CD14-positive monocyte (primary cell): ENCODE measurements around the gene ELMOD1. TPM values are rescaled to one million over a fixed set of nuclear protein-coding genes. Genes with fewer than 3 reads are reported as not detected.

Experiments used
- DNase-seq, 3 donors: peaks; one replicate each; pipeline ENCODE4 v3.0.0-alpha.2; 2011 to 2022
- H2AFZ ChIP-seq: 2 replicates; pipeline ENCODE4 v1.6.0; 2012; ENCODE audit warnings: mild to moderate bottlenecking, low read depth, low read length, inconsistent platforms; ENCODE audit not compliant: insufficient read depth, poor library complexity, severe bottlenecking
- H3K27ac ChIP-seq, 2 donors: 1 replicate in 1 of 2; 2 replicates in 1 of 2; pipeline ENCODE4 v1.5.1; 2012 to 2013; ENCODE audit warnings: low read length in 2 of 2, control low read depth in 1 of 2, inconsistent platforms in 1 of 2, low read depth in 1 of 2, mild to moderate bottlenecking in 1 of 2
- H3K27me3 ChIP-seq, 2 donors: one replicate each; pipeline versions ENCODE4 v1.6.0 to v1.6.1; 2011 to 2013; ENCODE audit warnings: low read length in 2 of 2; ENCODE audit not compliant: control insufficient read depth in 2 of 2, insufficient read depth in 2 of 2
- H3K36me3 ChIP-seq, 2 donors: replicated peaks in 1 of 2; 1 replicate in 1 of 2; 2 replicates in 1 of 2; pipeline versions ENCODE4 v1.5.1 to v1.6.1; 2012 to 2013; ENCODE audit warnings: low read length in 2 of 2, control low read depth in 1 of 2, inconsistent platforms in 1 of 2, mild to moderate bottlenecking in 1 of 2; ENCODE audit not compliant: insufficient read depth in 2 of 2, control insufficient read depth in 1 of 2
- H3K4me1 ChIP-seq, 2 donors: 1 replicate in 1 of 2; 2 replicates in 1 of 2; pipeline versions ENCODE4 v1.5.1 to v1.6.1; 2012 to 2013; ENCODE audit warnings: low read length in 2 of 2, control low read depth in 1 of 2, inconsistent platforms in 1 of 2, mild to moderate bottlenecking in 1 of 2, moderate library complexity in 1 of 2; ENCODE audit not compliant: insufficient read depth in 2 of 2, control insufficient read depth in 1 of 2
- H3K4me2 ChIP-seq: replicated peaks from 2 replicates; pipeline ENCODE3; 2012; ENCODE audit warnings: low read length, moderate library complexity, mild to moderate bottlenecking; ENCODE audit not compliant: poor library complexity, severe bottlenecking; ENCODE audit errors: extremely low read depth
- H3K4me3 ChIP-seq, 3 experiments: fragments of 200-600 bp in 1 of 3; sonication (generic) in 1 of 3; replicated peaks in 1 of 3; 1 replicate in 2 of 3; 2 replicates in 1 of 3; pipeline ENCODE4 v1.5.1; 2011 to 2013; ENCODE audit warnings: low read length in 3 of 3, mild to moderate bottlenecking in 3 of 3, control low read depth in 2 of 3, low read depth in 2 of 3, inconsistent platforms in 1 of 3, moderate library complexity in 1 of 3
- H3K79me2 ChIP-seq: 2 replicates; pipeline ENCODE4 v1.6.0; 2012; ENCODE audit warnings: mild to moderate bottlenecking, control low read depth, inconsistent platforms, low read length, moderate library complexity; ENCODE audit not compliant: insufficient read depth
- H3K9ac ChIP-seq: 2 replicates; pipeline ENCODE4 v1.6.0; 2017; ENCODE audit warnings: low read length, mild to moderate bottlenecking; ENCODE audit not compliant: insufficient read depth, poor library complexity, severe bottlenecking
- H3K9me3 ChIP-seq, 2 donors: replicated peaks in 1 of 2; 1 replicate in 1 of 2; 2 replicates in 1 of 2; pipeline versions ENCODE4 v1.5.1 to v1.6.1; 2012 to 2013; ENCODE audit warnings: low read length in 2 of 2, control low read depth in 1 of 2; ENCODE audit not compliant: control insufficient read depth in 1 of 2, insufficient read depth in 1 of 2
- H4K20me1 ChIP-seq: 2 replicates; pipeline ENCODE4 v1.6.0; 2012; ENCODE audit warnings: mild to moderate bottlenecking, low read length, control low read depth, moderate library complexity; ENCODE audit not compliant: insufficient read depth
- H3K27ac Mint-ChIP-seq, 7 donors: one replicate each; pipeline ENCODE4 v1.8.0; 2020; ENCODE audit warnings: mild to moderate bottlenecking in 7 of 7, mixed read lengths in 7 of 7, moderate library complexity in 6 of 7, inconsistent platforms in 2 of 7
- H3K27me3 Mint-ChIP-seq, 3 donors: one replicate each; pipeline ENCODE4 v1.8.0; 2021 to 2022; ENCODE audit warnings: low read depth in 3 of 3, mild to moderate bottlenecking in 3 of 3, mixed read lengths in 3 of 3, moderate library complexity in 3 of 3, inconsistent platforms in 1 of 3
- H3K36me3 Mint-ChIP-seq, 2 donors: one replicate each; pipeline ENCODE4 v1.8.0; 2020; ENCODE audit warnings: mixed read lengths in 2 of 2, inconsistent platforms in 1 of 2, mild to moderate bottlenecking in 1 of 2
- H3K4me1 Mint-ChIP-seq: one replicate; pipeline ENCODE4 v1.8.0; 2020; ENCODE audit warnings: mild to moderate bottlenecking, mixed read lengths
- H3K4me3 Mint-ChIP-seq, 2 donors: one replicate each; pipeline ENCODE4 v1.8.0; 2020; ENCODE audit warnings: mild to moderate bottlenecking in 2 of 2, mixed read lengths in 2 of 2, moderate library complexity in 1 of 2
- H3K9me3 Mint-ChIP-seq, 7 donors: one replicate each; pipeline ENCODE4 v1.8.0; 2020 to 2022; ENCODE audit warnings: mixed read lengths in 7 of 7, mild to moderate bottlenecking in 6 of 7, moderate library complexity in 6 of 7, inconsistent platforms in 2 of 7
- WGBS: methylation state at CpG from one replicate; pipeline ENCODE4 v1.1.5; 2013; ENCODE audit warnings: missing lambda C conversion rate; ENCODE audit not compliant: insufficient coverage; 5-methylcytosine and 5-hydroxymethylcytosine counted together
- intact Hi-C, 2 donors: fragments of 100-400 bp; cut with micrococcal nuclease; formaldehyde crosslinking; loops; one replicate each; pipeline versions ENCODE4 v1.15.0 to v1.15.1; 2023
- polyA plus RNA-seq, 3 donors: library from polyadenylated mRNA; depleted of rRNA in 1 of 3; unstranded in 2 of 3; stranded (reverse) in 1 of 3; fragments of 300-500 nt in 2 of 3; fragments of >200 nt in 1 of 3; fragmentation: Illumina TruSeq in 2 of 3; gene quantifications; 1 replicate in 2 of 3; 2 replicates in 1 of 3; pipeline ENCODE4 v1.2.3, GENCODE V29; 2012 to 2021
- TF ChIP-seq, protein P1 (sequence below): fragments of 200-600 bp; IDR thresholded peaks from one replicate; pipeline ENCODE4 v1.8.0; 2022; ENCODE audit warnings: antibody characterized with exemption, mild to moderate bottlenecking

Gene ELMOD1
- polyA plus RNA-seq, 3 donors = not detected

- no peaks in the 10 kb centered on the region for H3K36me3 ChIP-seq
- TF ChIP-seq, protein P1, sequence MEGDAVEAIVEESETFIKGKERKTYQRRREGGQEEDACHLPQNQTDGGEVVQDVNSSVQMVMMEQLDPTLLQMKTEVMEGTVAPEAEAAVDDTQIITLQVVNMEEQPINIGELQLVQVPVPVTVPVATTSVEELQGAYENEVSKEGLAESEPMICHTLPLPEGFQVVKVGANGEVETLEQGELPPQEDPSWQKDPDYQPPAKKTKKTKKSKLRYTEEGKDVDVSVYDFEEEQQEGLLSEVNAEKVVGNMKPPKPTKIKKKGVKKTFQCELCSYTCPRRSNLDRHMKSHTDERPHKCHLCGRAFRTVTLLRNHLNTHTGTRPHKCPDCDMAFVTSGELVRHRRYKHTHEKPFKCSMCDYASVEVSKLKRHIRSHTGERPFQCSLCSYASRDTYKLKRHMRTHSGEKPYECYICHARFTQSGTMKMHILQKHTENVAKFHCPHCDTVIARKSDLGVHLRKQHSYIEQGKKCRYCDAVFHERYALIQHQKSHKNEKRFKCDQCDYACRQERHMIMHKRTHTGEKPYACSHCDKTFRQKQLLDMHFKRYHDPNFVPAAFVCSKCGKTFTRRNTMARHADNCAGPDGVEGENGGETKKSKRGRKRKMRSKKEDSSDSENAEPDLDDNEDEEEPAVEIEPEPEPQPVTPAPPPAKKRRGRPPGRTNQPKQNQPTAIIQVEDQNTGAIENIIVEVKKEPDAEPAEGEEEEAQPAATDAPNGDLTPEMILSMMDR = no peak
- 100% methylated on average over 3 of the region's 7 CpGs for WGBS
Measured at GRCh38 chr11:107623183-107623582, 32.2 kb downstream of the ELMOD1 start.

DNA sequence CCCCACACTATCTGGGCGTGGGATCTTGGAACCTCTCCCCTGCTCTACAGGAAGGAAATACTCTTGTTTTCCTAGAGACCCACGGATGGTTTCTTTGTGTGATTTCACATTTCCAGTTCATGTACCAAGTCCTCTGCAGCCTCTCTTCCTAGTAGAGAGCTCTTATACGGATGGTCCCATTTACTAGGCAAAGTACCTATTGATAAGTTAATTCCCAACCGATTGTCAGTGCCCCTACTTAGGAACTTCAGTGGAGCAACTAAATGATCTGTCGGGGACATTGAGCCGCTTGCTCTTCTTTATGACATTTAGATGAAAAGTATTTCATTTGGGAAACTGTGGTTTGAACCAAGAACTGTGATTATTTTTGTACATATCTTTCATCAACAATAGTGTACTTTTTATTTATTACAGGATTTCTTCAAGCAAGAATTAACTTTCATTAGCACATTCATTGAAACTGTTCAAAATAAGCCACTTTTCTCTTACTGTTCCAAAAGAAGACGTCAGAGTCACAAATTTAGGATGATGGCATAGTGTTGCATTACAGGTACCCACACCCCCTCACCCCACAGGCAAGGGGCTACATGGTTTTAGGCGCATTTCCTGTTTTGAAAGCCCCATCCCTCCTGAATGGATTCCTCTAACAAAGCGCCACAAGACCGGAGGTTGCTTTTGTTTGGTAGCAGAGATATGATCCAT lies 34.2 kb downstream of the ELMOD1 start:
- Mint-ChIP-seq H3K9me3 (no peaks in the 10 kb centered on the region), H3K4me3 (no peak overlapping the region), H3K36me3 (no peaks in the 10 kb centered on the region), H3K27ac (no peak overlapping the region), H3K4me1 (no peaks in the 10 kb centered on the region), H3K27me3 (peaks cover 3 to 18% (median 12%) of the 10 kb centered on the region in 3 donors)
- TF ChIP-seq, protein P1 = no peak
- Histone ChIP-seq H3K4me3 (no peak overlapping the region), H3K9me3 (no peaks in the 10 kb centered on the region), H3K79me2 (no peaks in the 10 kb centered on the region), H3K36me3 (no peaks in the 10 kb centered on the region), H3K27ac (no peak overlapping the region), H4K20me1 (no peaks in the 10 kb centered on the region), H3K9ac (no peak overlapping the region), H3K4me2 (no peak overlapping the region), H3K4me1 (no peaks in the 10 kb centered on the region), H2AFZ (no peak overlapping the region), H3K27me3 (peaks cover 5 to 11% of the 10 kb centered on the region in 2 donors)
- DNase-seq = no peak
- no CpG with 5 or more reads among the region's 10 CpGs for WGBS
- intact Hi-C loops = no loop called here

More at GRCh38 chr11:107623183-107623582, 32.2 kb downstream of the ELMOD1 start:
- Histone ChIP-seq H3K4me3 (no peak overlapping the region), H2AFZ (no peak overlapping the region), H3K9me3 (no peaks in the 10 kb centered on the region), H3K4me1 (no peaks in the 10 kb centered on the region), H3K4me2 (no peak overlapping the region), H3K9ac (no peak overlapping the region), H3K27ac (no peak overlapping the region), H4K20me1 (no peaks in the 10 kb centered on the region), H3K79me2 (no peaks in the 10 kb centered on the region), H3K27me3 (peaks cover 5 to 11% of the 10 kb centered on the region in 2 donors)
- Mint-ChIP-seq H3K4me3 (no peak overlapping the region), H3K27me3 (peaks cover 4 to 16% (median 7%) of the 10 kb centered on the region in 3 donors), H3K4me1 (no peaks in the 10 kb centered on the region), H3K27ac (no peak overlapping the region), H3K9me3 (no peaks in the 10 kb centered on the region), H3K36me3 (no peaks in the 10 kb centered on the region)
- intact Hi-C loops = no loop called here
- DNase-seq = no peak
